ENCODE measurements around the gene ROR2. TPM values are rescaled to one million over a fixed set of nuclear protein-coding genes. Genes with fewer than 3 reads are reported as not detected.

Gene ROR2
- total and polyA plus RNA-seq, 4 donors = 1.6 to 5.8 TPM; not detected in 2

- Histone ChIP-seq H3K9me3 (ENCODE audit: control insufficient read depth, low read length) (no peaks in the 10 kb centered on the region), H3K27me3 (ENCODE audit: control insufficient read depth in 1 of 2, insufficient read depth in 2 of 2, low read length in 1 of 2) (no peaks in the 10 kb centered on the region), H3K36me3 (ENCODE audit: control insufficient read depth in 1 of 2, insufficient read depth in 2 of 2, low read length in 1 of 2) (no peaks in the 10 kb centered on the region), H3K4me3 (ENCODE audit: low read length in 2 of 2) (no peak overlapping the region), H3K27ac (ENCODE audit: low read depth in 1 of 2, low read length in 2 of 2) (no peak overlapping the region), H3K4me1 (ENCODE audit: control insufficient read depth in 1 of 2, insufficient read depth in 2 of 2, low read length in 2 of 2) (no peaks in the 10 kb centered on the region)
- DNase-seq (no peak), ATAC-seq (ENCODE audit: low FRiP score) (no peak)
- 84 to 86% methylated on average over 9 of the region's 9 CpGs for WGBS, 2 donors
- intact Hi-C loops (cut with DNase I) = no loop called here
Measured at GRCh38 chr9:91583966-91584365, 366.1 kb downstream of the ROR2 start.

- ATAC-seq (ENCODE audit: low FRiP score) (no peak), DNase-seq (no peak)
- intact Hi-C loops (cut with DNase I) = no loop called here
- Histone ChIP-seq H3K4me1 (ENCODE audit: control insufficient read depth in 1 of 2, insufficient read depth in 2 of 2, low read length in 2 of 2) (no peaks in the 10 kb centered on the region), H3K4me3 (ENCODE audit: low read length in 2 of 2) (no peak overlapping the region), H3K9me3 (ENCODE audit: control insufficient read depth, low read length) (no peaks in the 10 kb centered on the region), H3K36me3 (ENCODE audit: control insufficient read depth in 1 of 2, insufficient read depth in 2 of 2, low read length in 1 of 2) (no peaks in the 10 kb centered on the region), H3K27me3 (ENCODE audit: control insufficient read depth in 1 of 2, insufficient read depth in 2 of 2, low read length in 1 of 2) (no peaks in the 10 kb centered on the region), H3K27ac (ENCODE audit: low read depth in 1 of 2, low read length in 2 of 2) (no peak overlapping the region)
Measured at GRCh38 chr9:91583161-91583875, 366.7 kb downstream of the ROR2 start.

GRCh38 chr9:91582181-91582580, 367.8 kb downstream of the ROR2 start:
- no peak overlapping the region for H3K4me3 ChIP-seq (ENCODE audit: low read length in 2 of 2)
- H3K27me3 ChIP-seq (ENCODE audit: control insufficient read depth in 1 of 2, insufficient read depth in 2 of 2, low read length in 1 of 2) = no peaks in the 10 kb centered on the region
- no peaks in the 10 kb centered on the region for H3K36me3 ChIP-seq (ENCODE audit: control insufficient read depth in 1 of 2, insufficient read depth in 2 of 2, low read length in 1 of 2)
- H3K4me1 ChIP-seq (ENCODE audit: control insufficient read depth in 1 of 2, insufficient read depth in 2 of 2, low read length in 2 of 2) = no peaks in the 10 kb centered on the region
- ATAC-seq (ENCODE audit: low FRiP score) (no peak), DNase-seq (no peak)
- 94 to 95% methylated on average over 4 of the region's 4 CpGs for WGBS, 2 donors
- no peak overlapping the region for H3K27ac ChIP-seq (ENCODE audit: low read depth in 1 of 2, low read length in 2 of 2)
- H3K9me3 ChIP-seq (ENCODE audit: control insufficient read depth, low read length) = no peaks in the 10 kb centered on the region
- intact Hi-C loops (cut with DNase I) = no loop called here

- no peaks in the 10 kb centered on the region for H3K4me1 ChIP-seq (ENCODE audit: control insufficient read depth in 1 of 2, insufficient read depth in 2 of 2, low read length in 2 of 2)
- DNase-seq (no peak), ATAC-seq (ENCODE audit: low FRiP score) (no peak)
- no peak overlapping the region for H3K4me3 ChIP-seq (ENCODE audit: low read length in 2 of 2)
- no peaks in the 10 kb centered on the region for H3K36me3 ChIP-seq (ENCODE audit: control insufficient read depth in 1 of 2, insufficient read depth in 2 of 2, low read length in 1 of 2)
- H3K27me3 ChIP-seq (ENCODE audit: control insufficient read depth in 1 of 2, insufficient read depth in 2 of 2, low read length in 1 of 2) = no peaks in the 10 kb centered on the region
- H3K9me3 ChIP-seq (ENCODE audit: control insufficient read depth, low read length) = no peaks in the 10 kb centered on the region
- no peak overlapping the region for H3K27ac ChIP-seq (ENCODE audit: low read depth in 1 of 2, low read length in 2 of 2)
- 60 to 61% methylated on average over 2 of the region's 2 CpGs for WGBS, 2 donors
- intact Hi-C loops (cut with DNase I) = no loop called here
Measured at GRCh38 chr9:91580136-91580535, 369.9 kb downstream of the ROR2 start.

GRCh38 chr9:91578911-91579310, 371.1 kb downstream of the ROR2 start:
- Histone ChIP-seq H3K4me1 (ENCODE audit: control insufficient read depth in 1 of 2, insufficient read depth in 2 of 2, low read length in 2 of 2) (no peaks in the 10 kb centered on the region), H3K27me3 (ENCODE audit: control insufficient read depth in 1 of 2, insufficient read depth in 2 of 2, low read length in 1 of 2) (no peaks in the 10 kb centered on the region), H3K4me3 (ENCODE audit: low read length in 2 of 2) (no peak overlapping the region), H3K9me3 (ENCODE audit: control insufficient read depth, low read length) (no peaks in the 10 kb centered on the region), H3K27ac (ENCODE audit: low read depth in 1 of 2, low read length in 2 of 2) (no peak overlapping the region), H3K36me3 (ENCODE audit: control insufficient read depth in 1 of 2, insufficient read depth in 2 of 2, low read length in 1 of 2) (no peaks in the 10 kb centered on the region)
- ATAC-seq (ENCODE audit: low FRiP score) (no peak), DNase-seq (no peak)
- intact Hi-C loops (cut with DNase I) = no loop called here
- 83 to 87% methylated on average over 2 of the region's 2 CpGs for WGBS, 2 donors

DNA sequence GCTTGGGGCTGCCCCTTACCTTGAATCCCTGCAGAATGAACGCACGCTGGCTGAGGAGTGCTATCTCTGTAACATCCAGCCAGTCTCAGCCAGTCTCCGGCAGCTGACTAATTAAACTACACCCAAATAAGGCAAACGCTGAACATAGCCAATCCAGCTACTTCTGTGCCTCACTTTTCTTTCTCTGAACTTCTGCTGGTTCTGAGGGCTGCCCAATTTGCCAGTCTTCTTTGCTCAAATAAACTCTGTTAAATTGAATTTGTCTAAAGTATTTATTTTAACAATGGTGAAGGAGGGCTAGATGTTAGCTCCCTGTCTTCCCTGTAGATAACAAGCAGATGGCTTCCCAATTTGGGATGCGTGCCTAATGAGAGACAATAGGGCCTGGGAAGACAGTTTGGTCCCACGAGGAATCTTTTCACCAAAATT, 372.4 kb downstream of the ROR2 start:
- no peak for ATAC-seq (ENCODE audit: low FRiP score)
- H3K4me3 ChIP-seq (ENCODE audit: low read length in 2 of 2) = no peak overlapping the region
- no peak overlapping the region for H3K27ac ChIP-seq (ENCODE audit: low read depth in 1 of 2, low read length in 2 of 2)

GRCh38 chr9:91572811-91573210, 377.2 kb downstream of the ROR2 start:
- Histone ChIP-seq H3K27me3 (ENCODE audit: control insufficient read depth in 1 of 2, insufficient read depth in 2 of 2, low read length in 1 of 2) (no peaks in the 10 kb centered on the region), H3K9me3 (ENCODE audit: control insufficient read depth, low read length) (peaks cover 7% of the 10 kb centered on the region), H3K4me3 (ENCODE audit: low read length in 2 of 2) (no peak overlapping the region), H3K36me3 (ENCODE audit: control insufficient read depth in 1 of 2, insufficient read depth in 2 of 2, low read length in 1 of 2) (no peaks in the 10 kb centered on the region), H3K27ac (ENCODE audit: low read depth in 1 of 2, low read length in 2 of 2) (no peak overlapping the region), H3K4me1 (ENCODE audit: control insufficient read depth in 1 of 2, insufficient read depth in 2 of 2, low read length in 2 of 2) (no peaks in the 10 kb centered on the region)
- intact Hi-C loops (cut with DNase I) = no loop called here
- no peak for ATAC-seq (ENCODE audit: low FRiP score)
- DNase-seq = no peak
- 87 to 89% methylated on average over 5 of the region's 5 CpGs for WGBS, 2 donors

More for the DNA sequence above, 372.4 kb downstream of the ROR2 start:
- Histone ChIP-seq H3K9me3 (ENCODE audit: control insufficient read depth, low read length) (no peaks in the 10 kb centered on the region), H3K36me3 (ENCODE audit: control insufficient read depth in 1 of 2, insufficient read depth in 2 of 2, low read length in 1 of 2) (no peaks in the 10 kb centered on the region), H3K27me3 (ENCODE audit: control insufficient read depth in 1 of 2, insufficient read depth in 2 of 2, low read length in 1 of 2) (no peaks in the 10 kb centered on the region), H3K4me1 (ENCODE audit: control insufficient read depth in 1 of 2, insufficient read depth in 2 of 2, low read length in 2 of 2) (no peaks in the 10 kb centered on the region)
- intact Hi-C loops (cut with DNase I) = no loop called here
- 52 to 54% methylated on average over 6 of the region's 6 CpGs for WGBS, 2 donors
- DNase-seq = no peak

DNA sequence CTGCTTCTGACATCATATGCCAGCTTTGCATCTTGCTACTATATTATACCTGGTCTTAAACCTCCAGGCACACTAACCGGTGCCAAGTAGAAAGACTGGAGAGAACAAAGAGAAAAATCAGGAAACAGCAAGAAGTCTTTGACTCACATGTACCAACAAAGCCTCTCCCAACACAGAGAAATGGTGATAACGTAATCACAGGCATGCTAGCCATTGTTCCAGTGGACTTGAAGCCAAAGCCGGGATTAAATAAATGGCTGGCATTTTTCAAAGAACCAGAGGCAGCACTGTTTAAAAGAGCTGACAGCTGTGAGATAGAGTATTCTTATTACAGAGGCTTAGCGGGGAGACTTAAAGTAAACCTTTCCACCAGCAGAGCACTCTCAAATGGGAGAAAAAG, 378.0 kb downstream of the ROR2 start:
- no peak for ATAC-seq (ENCODE audit: low FRiP score)
- WGBS, 2 donors = 19 to 20% methylated on average over 4 of the region's 4 CpGs
- peaks cover 7% of the 10 kb centered on the region for H3K9me3 ChIP-seq (ENCODE audit: control insufficient read depth, low read length)
- H3K27ac ChIP-seq (ENCODE audit: low read depth in 1 of 2, low read length in 2 of 2) = no peak overlapping the region
- no peak overlapping the region for H3K4me3 ChIP-seq (ENCODE audit: low read length in 2 of 2)
- no peaks in the 10 kb centered on the region for H3K4me1 ChIP-seq (ENCODE audit: control insufficient read depth in 1 of 2, insufficient read depth in 2 of 2, low read length in 2 of 2)
- H3K27me3 ChIP-seq (ENCODE audit: control insufficient read depth in 1 of 2, insufficient read depth in 2 of 2, low read length in 1 of 2) = no peaks in the 10 kb centered on the region
- no peaks in the 10 kb centered on the region for H3K36me3 ChIP-seq (ENCODE audit: control insufficient read depth in 1 of 2, insufficient read depth in 2 of 2, low read length in 1 of 2)
- DNase-seq = no peak
- intact Hi-C loops (cut with DNase I) = no loop called here

GRCh38 chr9:91571036-91571435, 379.0 kb downstream of the ROR2 start:
- H3K27ac ChIP-seq (ENCODE audit: low read depth in 1 of 2, low read length in 2 of 2) = no peak overlapping the region
- H3K4me3 ChIP-seq (ENCODE audit: low read length in 2 of 2) = no peak overlapping the region
- no peaks in the 10 kb centered on the region for H3K4me1 ChIP-seq (ENCODE audit: control insufficient read depth in 1 of 2, insufficient read depth in 2 of 2, low read length in 2 of 2)
- no peak for ATAC-seq (ENCODE audit: low FRiP score)
- H3K27me3 ChIP-seq (ENCODE audit: control insufficient read depth in 1 of 2, insufficient read depth in 2 of 2, low read length in 1 of 2) = no peaks in the 10 kb centered on the region
- no peaks in the 10 kb centered on the region for H3K36me3 ChIP-seq (ENCODE audit: control insufficient read depth in 1 of 2, insufficient read depth in 2 of 2, low read length in 1 of 2)
- no peak for DNase-seq
- peaks cover 7% of the 10 kb centered on the region for H3K9me3 ChIP-seq (ENCODE audit: control insufficient read depth, low read length)
- intact Hi-C loops (cut with DNase I) = no loop called here

Data from aorta (tissue), 5 donors.